A549 (cell line): ENCODE data around the gene RERE. TPM values are rescaled to one million over a fixed set of nuclear protein-coding genes. Genes with fewer than 3 reads are reported as not detected.

Experiments
- ATAC-seq, 2 experiments: fragments of 200-7000 bp in 1 of 2; fragments of >200 bp in 1 of 2; cut with Nextera tagmentation in 1 of 2; cut with Tn5 transposase in 1 of 2; 3 replicates each; pipeline versions ENCODE4 v1.8.0 to v1.9.1; 2018 to 2020; ENCODE audit warnings: mild to moderate bottlenecking in 1 of 2, moderate library complexity in 1 of 2
- CTCF ChIA-PET: fragments of 300-600 bp; sonication (Branson Sonifier 250); formaldehyde crosslinking; extraction: SDS; loops from one replicate; lab custom pipeline; 2021; ENCODE audit warnings: antibody characterized with exemption, inconsistent platforms; lab: Yijun Ruan, JAX
- POLR2A ChIA-PET: fragments of 350-600 bp; formaldehyde crosslinking; extraction: SDS; loops from one replicate; lab custom pipeline; 2021; ENCODE audit warnings: antibody characterized with exemption, inconsistent platforms; lab: Yijun Ruan, JAX
- DNase-seq, 2 experiments: peaks; one replicate each; pipeline versions ENCODE4 v3.0.0 to v3.0.0-alpha.2; 2011 to 2016; ENCODE audit warnings: low read depth in 1 of 2, low spot score in 1 of 2
- FAIRE-seq: peaks from 2 replicates; lab custom pipeline; 2011; peaks lifted over from hg19 to GRCh38; lab: Jason Lieb, UNC
- H3K27ac ChIP-seq, 2 experiments: fragments of >200 bp; sonication (Bioruptor Twin); formaldehyde crosslinking; 3 replicates each; pipeline ENCODE4 v1.5.1; 2016 to 2017
- H3K4me1 ChIP-seq: fragments of >200 bp; sonication (Bioruptor Twin); formaldehyde crosslinking; 3 replicates; pipeline ENCODE4 v1.6.1; 2016
- H3K4me2 ChIP-seq: fragments of >200 bp; sonication (Bioruptor Twin); formaldehyde crosslinking; 3 replicates; pipeline ENCODE4 v1.6.1; 2016
- H3K4me3 ChIP-seq: fragments of >200 bp; sonication (Bioruptor Twin); formaldehyde crosslinking; 3 replicates; pipeline ENCODE4 v1.5.1; 2016
- H3K9me3 ChIP-seq: fragments of >200 bp; sonication (Bioruptor Twin); formaldehyde crosslinking; 3 replicates; pipeline ENCODE4 v1.6.1; 2016
- EHMT2 ChIP-seq: fragments of 200-600 bp; sonication (generic); IDR thresholded peaks from 2 replicates; pipeline ENCODE4 v1.6.1; 2016; ENCODE audit warnings: antibody characterized with exemption, low read depth, mild to moderate bottlenecking, moderate library complexity
- EP300 ChIP-seq, 2 experiments: fragments of >200 bp; sonication (Bioruptor Twin); formaldehyde crosslinking; IDR thresholded peaks; 2 replicates in 1 of 2; 3 replicates in 1 of 2; pipeline ENCODE4 v1.6.1; 2016 to 2017
- FOSB ChIP-seq: fragments of 250-450 bp; sonication (Bioruptor Pico); IDR thresholded peaks from 2 replicates; pipeline ENCODE4 v1.5.0; 2020; ENCODE audit warnings: mild to moderate bottlenecking, moderate library complexity
- FOXS1 ChIP-seq: fragments of 250-450 bp; sonication (Bioruptor Pico); IDR thresholded peaks from 2 replicates; pipeline ENCODE4 v1.5.0; 2020; ENCODE audit warnings: mild to moderate bottlenecking, moderate library complexity
- HDAC2 ChIP-seq: fragments of 200-600 bp; sonication (generic); IDR thresholded peaks from 2 replicates; pipeline ENCODE4 v1.6.1; 2016
- HES2 ChIP-seq: fragments of >200 bp; sonication (Bioruptor Twin); formaldehyde crosslinking; IDR thresholded peaks from 2 replicates; pipeline ENCODE4 v1.6.1; 2016
- HOXB5 ChIP-seq: fragments of 250-450 bp; sonication (Bioruptor Pico); IDR thresholded peaks from 2 replicates; pipeline ENCODE4 v1.5.0; 2020; ENCODE audit warnings: mild to moderate bottlenecking, moderate library complexity
- JUN ChIP-seq, 2 experiments: fragments of >200 bp; sonication (Bioruptor Twin); formaldehyde crosslinking; IDR thresholded peaks; 2 replicates in 1 of 2; 3 replicates in 1 of 2; pipeline ENCODE4 v1.6.1; 2016 to 2017
- KDM5A ChIP-seq: fragments of 200-600 bp; sonication (generic); IDR thresholded peaks from 2 replicates; pipeline ENCODE4 v1.6.1; 2016; ENCODE audit warnings: antibody characterized with exemption, mild to moderate bottlenecking
- MAFK ChIP-seq: fragments of 450-650 bp; IDR thresholded peaks from 2 replicates; pipeline ENCODE4 v1.6.1; 2014; ENCODE audit not compliant: partially characterized antibody
- MAZ ChIP-seq: fragments of 150-350 bp; IDR thresholded peaks from 2 replicates; pipeline ENCODE4 v1.6.1; 2014; ENCODE audit warnings: antibody characterized with exemption, low read depth, low read length, borderline replicate concordance
- MYC ChIP-seq: IDR thresholded peaks from 2 replicates; pipeline ENCODE4 v1.6.1; 2012; ENCODE audit warnings: mild to moderate bottlenecking, inconsistent platforms, low read length, improper control_type of control experiment, borderline replicate concordance
- NFE2L2 ChIP-seq: fragments of 150-350 bp; conservative IDR thresholded peaks from 2 replicates; pipeline ENCODE4 v1.6.1; 2014; ENCODE audit warnings: low read length
- NPAS2 ChIP-seq: fragments of 250-450 bp; sonication (Bioruptor Pico); IDR thresholded peaks from 2 replicates; pipeline ENCODE4 v1.8.0; 2022; ENCODE audit warnings: mild to moderate bottlenecking, moderate library complexity, borderline replicate concordance
- POLR2A ChIP-seq: IDR thresholded peaks from 2 replicates; pipeline ENCODE4 v1.6.1; 2012; ENCODE audit warnings: mild to moderate bottlenecking, low read length
- RAD21 ChIP-seq, 2 experiments: fragments of >200 bp in 1 of 2; sonication (Bioruptor Twin) in 1 of 2; formaldehyde crosslinking in 1 of 2; IDR thresholded peaks in 1 of 2; conservative IDR thresholded peaks in 1 of 2; 2 replicates in 1 of 2; 3 replicates in 1 of 2; pipeline ENCODE4 v1.6.1; 2012 to 2018; ENCODE audit warnings: inconsistent platforms in 1 of 2
- RARB ChIP-seq: fragments of 250-450 bp; sonication (Bioruptor Pico); IDR thresholded peaks from 2 replicates; pipeline ENCODE4 v1.8.0; 2021; ENCODE audit warnings: mild to moderate bottlenecking, moderate library complexity
- REST ChIP-seq: fragments of 200-600 bp; sonication (generic); IDR thresholded peaks from 2 replicates; pipeline ENCODE4 v1.6.1; 2016; ENCODE audit warnings: antibody characterized with exemption, mild to moderate bottlenecking, moderate library complexity
- SMC3 ChIP-seq: fragments of >200 bp; sonication (Bioruptor Twin); formaldehyde crosslinking; IDR thresholded peaks from 3 replicates; pipeline ENCODE4 v1.6.1; 2018; ENCODE audit warnings: inconsistent platforms
- TFCP2L1 ChIP-seq: fragments of 250-450 bp; sonication (Bioruptor Pico); IDR thresholded peaks from 2 replicates; pipeline ENCODE4 v1.5.0; 2021; ENCODE audit warnings: mild to moderate bottlenecking
- ZC3H11A ChIP-seq: fragments of 450-650 bp; IDR thresholded peaks from 2 replicates; pipeline ENCODE4 v1.6.1; 2014; ENCODE audit warnings: antibody characterized with exemption, mild to moderate bottlenecking
- ZNF302 ChIP-seq: fragments of 250-450 bp; sonication (Bioruptor Pico); IDR thresholded peaks from 2 replicates; pipeline ENCODE4 v1.9.0; 2021; ENCODE audit warnings: inconsistent platforms, mild to moderate bottlenecking, moderate library complexity
- ZSCAN20 ChIP-seq: fragments of 250-450 bp; sonication (Bioruptor Pico); IDR thresholded peaks from 2 replicates; pipeline ENCODE4 v1.8.0; 2022; ENCODE audit warnings: mild to moderate bottlenecking, moderate library complexity
- whole genome bisulfite sequencing: methylation state at CpG from one replicate; pipeline ENCODE4 v1.1.6; 2017; ENCODE audit errors: missing lambda C conversion rate; 5-methylcytosine and 5-hydroxymethylcytosine counted together
- polyA plus RNA-seq, 4 experiments: library from polyadenylated mRNA; depleted of rRNA in 3 of 4; stranded (reverse); fragments of >200 nt; fragmentation: RNase III in 1 of 4; extraction: RNeasy Plus Mini Kit Qiagen cat#74134 plus additional on column Dnase treatment in 1 of 4; gene quantifications; 2 replicates in 3 of 4; 3 replicates in 1 of 4; pipeline ENCODE4 v1.2.3, GENCODE V29; 2011 to 2017
- TF ChIP-seq, protein P1 (sequence below): IDR thresholded peaks from 2 replicates; pipeline ENCODE4 v1.6.1; 2012
- TF ChIP-seq, protein P2 (sequence below): fragments of 450-650 bp; IDR thresholded peaks from 2 replicates; pipeline ENCODE4 v1.6.1; 2014; ENCODE audit warnings: antibody characterized with exemption
- TF ChIP-seq, protein P3 (sequence below): fragments of 250-450 bp; sonication (Bioruptor Pico); IDR thresholded peaks from 2 replicates; pipeline ENCODE4 v1.5.0; 2020; ENCODE audit warnings: low read depth, mild to moderate bottlenecking, moderate library complexity

The RERE gene
- polyA plus RNA-seq, 2 of the 4 experiments (the other 2 are of a cell fraction): 12.6 to 28.6 TPM

DNA sequence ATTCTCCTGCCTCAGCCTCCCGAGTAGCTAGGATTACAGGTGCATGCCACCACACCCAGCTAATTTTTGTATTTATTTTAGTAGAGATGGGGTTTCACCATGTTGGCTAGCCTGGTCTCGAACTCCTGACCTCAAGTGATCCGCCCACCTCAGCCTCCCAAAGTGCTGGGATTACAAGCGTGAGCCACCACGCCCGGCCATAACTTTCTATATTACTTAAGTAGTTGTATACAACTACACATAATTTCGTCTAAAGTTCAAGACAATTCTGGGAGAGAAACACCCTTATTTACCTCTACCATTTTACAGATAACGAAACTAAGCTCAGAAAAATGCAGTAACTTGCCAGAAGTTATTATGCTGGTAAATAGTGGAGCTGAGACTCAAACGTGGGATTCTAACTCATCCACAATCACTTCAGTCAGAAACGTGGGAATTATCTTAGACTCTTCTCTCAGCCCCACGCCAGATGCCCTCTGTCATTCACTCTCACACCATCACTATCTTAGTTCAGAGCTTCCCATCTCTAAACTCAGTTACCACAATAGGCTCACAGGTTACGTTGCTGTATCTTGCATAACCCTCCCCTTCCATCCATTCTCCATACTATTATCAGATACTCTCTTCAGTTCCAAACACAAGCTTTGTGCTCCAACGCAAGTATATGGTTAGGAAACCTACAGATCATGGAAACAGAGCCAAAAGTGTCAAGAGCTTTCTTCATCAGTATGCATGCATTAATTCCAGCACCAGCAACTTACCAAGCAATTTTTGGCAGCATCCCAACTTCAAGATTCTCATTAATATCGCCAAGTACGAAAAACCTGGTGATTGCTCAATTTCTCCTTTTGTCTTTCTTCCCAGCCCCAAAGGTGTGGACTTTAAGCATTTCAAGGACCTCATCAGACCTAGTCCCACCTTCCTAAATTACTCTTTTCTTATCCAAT, 69.3 kb downstream of the RERE start:
- H3K27ac ChIP-seq: no peak overlapping the region
- H3K4me1 ChIP-seq: no peaks in the 10 kb centered on the region
- H3K9me3 ChIP-seq: no peaks in the 10 kb centered on the region
- FAIRE-seq: no peak
- ChIA-PET POLR2A (no interaction called here), CTCF (interaction anchor here (0.8 to 1.6 kb wide), 5 partner anchors 15 to 187 kb away, joined by 3 to 5 read pairs (median 3); no protein-coding TSS in a partner anchor)
- 82% methylated on average over 15 of the region's 15 CpGs for WGBS
- no peak for TF ChIP-seq RAD21 (conservative IDR thresholded peaks at IDR 0.05 in 1 of 2, IDR thresholded peaks at IDR 0.05 in 1 of 2)
- no peak for TF ChIP-seq JUN (IDR thresholded peaks at IDR 0.05)
- no peak for TF ChIP-seq SMC3
- no peak for TF ChIP-seq POLR2A
- TF ChIP-seq, protein P1, sequence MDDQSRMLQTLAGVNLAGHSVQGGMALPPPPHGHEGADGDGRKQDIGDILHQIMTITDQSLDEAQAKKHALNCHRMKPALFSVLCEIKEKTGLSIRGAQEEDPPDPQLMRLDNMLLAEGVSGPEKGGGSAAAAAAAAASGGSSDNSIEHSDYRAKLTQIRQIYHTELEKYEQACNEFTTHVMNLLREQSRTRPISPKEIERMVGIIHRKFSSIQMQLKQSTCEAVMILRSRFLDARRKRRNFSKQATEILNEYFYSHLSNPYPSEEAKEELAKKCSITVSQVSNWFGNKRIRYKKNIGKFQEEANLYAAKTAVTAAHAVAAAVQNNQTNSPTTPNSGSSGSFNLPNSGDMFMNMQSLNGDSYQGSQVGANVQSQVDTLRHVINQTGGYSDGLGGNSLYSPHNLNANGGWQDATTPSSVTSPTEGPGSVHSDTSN: no peak
- no peak for TF ChIP-seq NFE2L2
- no peak for TF ChIP-seq NPAS2 (CRISPR knock-in tag)
- TF ChIP-seq HDAC2: no peak
- TF ChIP-seq MYC: no peak
- TF ChIP-seq, protein P2, sequence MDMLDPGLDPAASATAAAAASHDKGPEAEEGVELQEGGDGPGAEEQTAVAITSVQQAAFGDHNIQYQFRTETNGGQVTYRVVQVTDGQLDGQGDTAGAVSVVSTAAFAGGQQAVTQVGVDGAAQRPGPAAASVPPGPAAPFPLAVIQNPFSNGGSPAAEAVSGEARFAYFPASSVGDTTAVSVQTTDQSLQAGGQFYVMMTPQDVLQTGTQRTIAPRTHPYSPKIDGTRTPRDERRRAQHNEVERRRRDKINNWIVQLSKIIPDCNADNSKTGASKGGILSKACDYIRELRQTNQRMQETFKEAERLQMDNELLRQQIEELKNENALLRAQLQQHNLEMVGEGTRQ: no peak
- TF ChIP-seq RARB (CRISPR knock-in tag): no peak
- TF ChIP-seq EHMT2: no peak
- TF ChIP-seq HES2: no peak
- H3K4me2 ChIP-seq: no peak overlapping the region
- no peak overlapping the region for H3K4me3 ChIP-seq
- no peak for ATAC-seq
- DNase-seq: no peak

- no peak for DNase-seq
- WGBS: 81% methylated on average over 3 of the region's 3 CpGs
- no peak overlapping the region for H3K4me3 ChIP-seq
- ChIA-PET CTCF (no interaction called here), POLR2A (no interaction called here)
- peaks cover 9% of the 10 kb centered on the region; the same call in 2 of the 3 replicates for H3K4me1 ChIP-seq
- H3K4me2 ChIP-seq: no peak overlapping the region
- no peak for FAIRE-seq
- H3K27ac ChIP-seq: no peak overlapping the region
- H3K9me3 ChIP-seq: no peaks in the 10 kb centered on the region
- no peak for ATAC-seq
- TF ChIP-seq HOXB5 (CRISPR knock-in tag): no peak
Observed at GRCh38 chr1:8746554-8746953, 70.9 kb downstream of the RERE start.

DNA sequence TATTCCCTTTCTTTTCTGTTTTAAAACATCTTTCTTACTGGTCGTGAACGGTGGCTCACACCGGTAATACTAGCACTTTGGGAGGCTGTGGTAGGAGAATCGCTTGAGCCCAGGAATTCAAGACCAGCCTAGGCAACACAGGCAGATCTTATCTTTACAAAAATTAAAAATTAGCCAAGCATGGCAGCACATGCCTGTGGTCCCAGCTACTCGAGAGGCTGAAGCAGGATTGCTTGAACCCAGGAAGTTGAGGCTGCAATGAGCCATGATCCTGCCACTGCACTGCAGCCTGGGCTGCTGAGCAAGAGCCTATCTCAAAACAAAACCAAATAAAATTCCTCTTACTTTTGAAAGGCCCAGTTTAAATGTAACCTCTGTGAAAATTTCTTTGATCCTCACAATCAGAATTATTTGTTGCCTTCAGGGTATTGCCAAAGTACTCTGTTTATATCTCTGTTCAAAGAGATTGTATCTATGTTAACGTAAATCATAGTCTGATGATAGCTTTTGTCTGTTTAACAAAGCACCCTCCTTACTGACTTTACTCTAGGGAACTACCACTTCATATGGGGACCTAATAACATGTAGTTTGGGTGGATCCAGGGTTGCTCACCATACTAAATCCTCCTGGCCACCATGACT, 71.6 kb downstream of the RERE start:
- CTCF ChIA-PET: no interaction called here
- 89% methylated on average over 6 of the region's 6 CpGs for WGBS
- no peak overlapping the region for H3K27ac ChIP-seq
- TF ChIP-seq, protein P3, sequence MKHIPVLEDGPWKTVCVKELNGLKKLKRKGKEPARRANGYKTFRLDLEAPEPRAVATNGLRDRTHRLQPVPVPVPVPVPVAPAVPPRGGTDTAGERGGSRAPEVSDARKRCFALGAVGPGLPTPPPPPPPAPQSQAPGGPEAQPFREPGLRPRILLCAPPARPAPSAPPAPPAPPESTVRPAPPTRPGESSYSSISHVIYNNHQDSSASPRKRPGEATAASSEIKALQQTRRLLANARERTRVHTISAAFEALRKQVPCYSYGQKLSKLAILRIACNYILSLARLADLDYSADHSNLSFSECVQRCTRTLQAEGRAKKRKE: no peak
- TF ChIP-seq MAZ (no peak), KDM5A (no peak), EP300 (IDR thresholded peaks at IDR 0.05) (no peak), TFCP2L1 (CRISPR knock-in tag) (no peak), ZNF302 (CRISPR knock-in tag) (no peak), REST (no peak), HDAC2 (no peak), ZC3H11A (no peak), ZSCAN20 (no peak), FOSB (no peak), HES2 (no peak), MAFK (no peak), FOXS1 (CRISPR knock-in tag) (no peak)
- no peak overlapping the region for H3K4me3 ChIP-seq
- no peak for DNase-seq
- ATAC-seq: no peak
- no peak for FAIRE-seq
- POLR2A ChIA-PET: no interaction called here
- no peak overlapping the region for H3K4me2 ChIP-seq
- peaks cover 9% of the 10 kb centered on the region; the same call in 2 of the 3 replicates for H3K4me1 ChIP-seq
- no peaks in the 10 kb centered on the region for H3K9me3 ChIP-seq
